Suprapubic skin (tissue), 4 donors: Measurements from ENCODE around the gene ADAP2. TPM values are rescaled to one million over a fixed set of nuclear protein-coding genes. Genes with fewer than 3 reads are reported as not detected.

ENCODE experiments used
- DNase-seq, 2 donors: peaks; one replicate each; pipeline ENCODE4 v3.0.0-alpha.2; 2019; ENCODE audit warnings: low spot score in 2 of 2
- H3K27ac ChIP-seq: fragments of 200-600 bp; sonication (generic); one replicate; pipeline ENCODE4 v1.5.1; 2019
- H3K27me3 ChIP-seq: fragments of 200-600 bp; sonication (generic); one replicate; pipeline ENCODE4 v1.5.1; 2019
- H3K36me3 ChIP-seq: fragments of 200-600 bp; sonication (generic); one replicate; pipeline ENCODE4 v1.5.1; 2019
- H3K4me1 ChIP-seq: fragments of 200-600 bp; sonication (generic); one replicate; pipeline ENCODE4 v1.5.1; 2019
- H3K4me3 ChIP-seq: fragments of 200-600 bp; sonication (generic); one replicate; pipeline ENCODE4 v1.5.1; 2019; ENCODE audit warnings: mild to moderate bottlenecking
- H3K9me3 ChIP-seq: fragments of 200-600 bp; sonication (generic); one replicate; pipeline ENCODE4 v1.5.1; 2019
- EP300 ChIP-seq: sonication (generic); formaldehyde crosslinking; IDR thresholded peaks from one replicate; pipeline ENCODE4 v1.6.1; 2017; ENCODE audit warnings: antibody characterized with exemption
- POLR2A ChIP-seq, 2 donors: fragments of 450-650 bp; IDR thresholded peaks; one replicate each; pipeline ENCODE4 v1.6.1; 2017; ENCODE audit warnings: antibody characterized with exemption in 2 of 2, mild to moderate bottlenecking in 2 of 2, moderate library complexity in 2 of 2
- POLR2AphosphoS5 ChIP-seq, 3 donors: sonication (generic); formaldehyde crosslinking; IDR thresholded peaks; one replicate each; pipeline ENCODE4 v1.6.1; 2017; ENCODE audit warnings: antibody characterized with exemption in 3 of 3
- WGBS: methylation state at CpG from one replicate; pipeline ENCODE4 v1.1.5; 2018; 5-methylcytosine and 5-hydroxymethylcytosine counted together
- total RNA-seq, 4 donors: library from RNA; depleted of rRNA; stranded (reverse); fragments of >200 nt; gene quantifications; one replicate each; pipeline ENCODE4 v1.1.0, GENCODE V29; 2016
- TF ChIP-seq, protein P1 (sequence below), 2 donors: fragments of 200-600 bp in 1 of 2; fragments of 450-650 bp in 1 of 2; sonication (generic) in 1 of 2; IDR thresholded peaks; one replicate each; pipeline ENCODE4 v1.5.1; 2016 to 2019; ENCODE audit warnings: antibody characterized with exemption in 2 of 2, mild to moderate bottlenecking in 1 of 2, moderate library complexity in 1 of 2

Gene ADAP2
- total RNA-seq, 4 donors from 2014 or later: 9.1 to 22.5 (median 17.7) TPM

DNA sequence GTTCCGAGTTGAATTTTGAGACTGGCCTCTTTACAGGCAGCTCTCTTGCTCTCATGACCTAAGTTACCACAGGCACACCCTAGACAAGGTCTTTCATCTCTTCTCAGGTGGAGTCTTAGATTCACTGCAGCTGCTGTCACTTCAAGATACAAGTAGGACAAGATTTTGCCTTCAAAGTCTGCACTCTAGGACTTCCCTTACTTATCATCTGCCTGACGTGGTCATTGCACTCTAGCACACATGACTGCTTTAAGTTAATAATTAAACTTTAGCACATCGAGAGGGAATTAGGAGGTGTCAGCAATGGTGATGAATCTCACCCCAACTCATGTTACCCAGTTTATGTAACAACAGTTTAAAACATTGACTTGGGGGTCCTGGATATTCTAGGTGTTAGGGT, 74.7 kb downstream of the ADAP2 start:
- no peak for DNase-seq
- Histone ChIP-seq H3K9me3 (no peaks in the 10 kb centered on the region), H3K36me3 (peaks cover 63% of the 10 kb centered on the region), H3K27ac (no peak overlapping the region), H3K4me3 (no peak overlapping the region), H3K4me1 (no peaks in the 10 kb centered on the region), H3K27me3 (no peaks in the 10 kb centered on the region)
- WGBS: 89% methylated on average over 3 of the region's 3 CpGs
- TF ChIP-seq EP300 (no peak), POLR2A (IDR thresholded peaks at IDR 0.05) (no peak), POLR2AphosphoS5 (IDR thresholded peaks at IDR 0.05) (no peak)
- TF ChIP-seq, protein P1, sequence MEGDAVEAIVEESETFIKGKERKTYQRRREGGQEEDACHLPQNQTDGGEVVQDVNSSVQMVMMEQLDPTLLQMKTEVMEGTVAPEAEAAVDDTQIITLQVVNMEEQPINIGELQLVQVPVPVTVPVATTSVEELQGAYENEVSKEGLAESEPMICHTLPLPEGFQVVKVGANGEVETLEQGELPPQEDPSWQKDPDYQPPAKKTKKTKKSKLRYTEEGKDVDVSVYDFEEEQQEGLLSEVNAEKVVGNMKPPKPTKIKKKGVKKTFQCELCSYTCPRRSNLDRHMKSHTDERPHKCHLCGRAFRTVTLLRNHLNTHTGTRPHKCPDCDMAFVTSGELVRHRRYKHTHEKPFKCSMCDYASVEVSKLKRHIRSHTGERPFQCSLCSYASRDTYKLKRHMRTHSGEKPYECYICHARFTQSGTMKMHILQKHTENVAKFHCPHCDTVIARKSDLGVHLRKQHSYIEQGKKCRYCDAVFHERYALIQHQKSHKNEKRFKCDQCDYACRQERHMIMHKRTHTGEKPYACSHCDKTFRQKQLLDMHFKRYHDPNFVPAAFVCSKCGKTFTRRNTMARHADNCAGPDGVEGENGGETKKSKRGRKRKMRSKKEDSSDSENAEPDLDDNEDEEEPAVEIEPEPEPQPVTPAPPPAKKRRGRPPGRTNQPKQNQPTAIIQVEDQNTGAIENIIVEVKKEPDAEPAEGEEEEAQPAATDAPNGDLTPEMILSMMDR (IDR thresholded peaks at IDR 0.05): no peak

DNA sequence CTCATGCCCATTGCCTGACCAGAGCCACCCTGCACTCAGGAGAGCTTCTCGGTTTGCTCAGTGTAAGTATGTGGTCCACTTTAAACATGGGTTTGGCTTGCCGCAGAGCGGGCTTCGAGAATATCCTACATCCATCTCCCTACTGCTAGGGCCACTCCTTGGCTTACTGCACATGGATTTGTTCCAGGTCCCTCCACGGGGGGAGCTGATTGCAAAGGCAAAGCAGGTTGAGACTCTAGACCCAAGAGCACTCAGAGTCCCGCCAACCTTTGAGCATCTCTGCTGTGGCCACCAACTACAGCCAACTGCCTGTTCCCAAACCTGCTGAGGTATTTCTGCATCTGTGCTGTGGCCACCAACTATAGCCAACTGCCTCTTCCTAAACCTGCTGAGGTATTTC, 75.5 kb downstream of the ADAP2 start:
- no peak for DNase-seq
- H3K27me3 ChIP-seq: no peaks in the 10 kb centered on the region
- WGBS: 88% methylated on average over 6 of the region's 6 CpGs
- H3K9me3 ChIP-seq: no peaks in the 10 kb centered on the region
- H3K4me1 ChIP-seq: no peaks in the 10 kb centered on the region
- peaks cover 69% of the 10 kb centered on the region for H3K36me3 ChIP-seq
- no peak overlapping the region for H3K4me3 ChIP-seq
- TF ChIP-seq POLR2A (IDR thresholded peaks at IDR 0.05): no peak
- no peak for TF ChIP-seq EP300
- no peak for TF ChIP-seq POLR2AphosphoS5 (IDR thresholded peaks at IDR 0.05)
- TF ChIP-seq, protein P1 (IDR thresholded peaks at IDR 0.05): no peak
- H3K27ac ChIP-seq: no peak overlapping the region

DNA sequence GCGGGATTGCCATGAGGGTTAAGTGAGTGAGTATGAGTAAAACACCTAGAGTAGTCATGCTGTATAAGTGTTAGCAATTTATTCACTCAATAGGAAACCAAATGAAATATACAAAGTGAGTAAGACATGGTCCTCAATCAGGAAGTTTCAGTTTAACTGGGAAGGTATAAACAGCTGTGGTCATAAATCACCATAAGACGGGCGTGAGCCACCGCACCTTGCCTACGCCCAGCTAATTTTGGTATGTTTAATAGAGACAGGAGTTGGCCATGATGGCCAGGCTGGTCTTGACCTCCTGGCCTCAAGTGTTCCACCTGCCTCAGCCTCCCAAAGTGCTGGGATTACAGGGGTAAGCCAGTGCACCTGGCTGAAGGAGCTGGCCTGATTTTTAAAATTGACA, 76.1 kb downstream of the ADAP2 start:
- Histone ChIP-seq H3K9me3 (no peaks in the 10 kb centered on the region), H3K4me1 (no peaks in the 10 kb centered on the region), H3K27me3 (no peaks in the 10 kb centered on the region), H3K36me3 (peaks cover 73% of the 10 kb centered on the region), H3K4me3 (no peak overlapping the region), H3K27ac (no peak overlapping the region)
- no peak for TF ChIP-seq POLR2AphosphoS5 (IDR thresholded peaks at IDR 0.05)
- no peak for TF ChIP-seq POLR2A (IDR thresholded peaks at IDR 0.05)
- TF ChIP-seq, protein P1 (IDR thresholded peaks at IDR 0.05): no peak
- no peak for TF ChIP-seq EP300
- WGBS: 91% methylated on average over 5 of the region's 5 CpGs
- no peak for DNase-seq

DNA sequence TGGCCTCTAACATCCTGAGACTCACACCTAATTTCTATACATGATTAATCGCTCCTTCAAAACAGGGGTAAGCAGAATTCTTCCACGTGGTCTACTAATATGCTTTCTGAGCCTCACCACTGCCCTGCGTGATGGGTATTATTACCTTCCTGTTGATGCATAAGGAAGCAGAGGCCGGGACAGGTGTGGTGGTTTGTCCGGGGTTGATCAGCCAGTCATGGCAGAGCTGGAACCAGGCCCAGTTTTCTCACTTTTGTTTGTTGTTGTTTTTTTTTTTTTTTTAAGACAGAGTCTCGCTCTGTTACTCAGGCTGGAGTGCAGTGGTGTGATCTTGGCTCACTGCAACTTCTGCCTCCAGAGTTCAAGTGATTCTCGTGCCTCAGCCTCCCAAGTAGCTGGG, 80.3 kb downstream of the ADAP2 start:
- Histone ChIP-seq H3K9me3 (no peaks in the 10 kb centered on the region), H3K27ac (no peak overlapping the region), H3K4me1 (no peaks in the 10 kb centered on the region), H3K4me3 (no peak overlapping the region), H3K27me3 (no peaks in the 10 kb centered on the region), H3K36me3 (peaks cover 60% of the 10 kb centered on the region)
- WGBS: 87% methylated on average over 7 of the region's 7 CpGs
- TF ChIP-seq, protein P1 (IDR thresholded peaks at IDR 0.05): no peak
- no peak for TF ChIP-seq EP300
- no peak for TF ChIP-seq POLR2A (IDR thresholded peaks at IDR 0.05)
- no peak for TF ChIP-seq POLR2AphosphoS5 (IDR thresholded peaks at IDR 0.05)
- no peak for DNase-seq

DNA sequence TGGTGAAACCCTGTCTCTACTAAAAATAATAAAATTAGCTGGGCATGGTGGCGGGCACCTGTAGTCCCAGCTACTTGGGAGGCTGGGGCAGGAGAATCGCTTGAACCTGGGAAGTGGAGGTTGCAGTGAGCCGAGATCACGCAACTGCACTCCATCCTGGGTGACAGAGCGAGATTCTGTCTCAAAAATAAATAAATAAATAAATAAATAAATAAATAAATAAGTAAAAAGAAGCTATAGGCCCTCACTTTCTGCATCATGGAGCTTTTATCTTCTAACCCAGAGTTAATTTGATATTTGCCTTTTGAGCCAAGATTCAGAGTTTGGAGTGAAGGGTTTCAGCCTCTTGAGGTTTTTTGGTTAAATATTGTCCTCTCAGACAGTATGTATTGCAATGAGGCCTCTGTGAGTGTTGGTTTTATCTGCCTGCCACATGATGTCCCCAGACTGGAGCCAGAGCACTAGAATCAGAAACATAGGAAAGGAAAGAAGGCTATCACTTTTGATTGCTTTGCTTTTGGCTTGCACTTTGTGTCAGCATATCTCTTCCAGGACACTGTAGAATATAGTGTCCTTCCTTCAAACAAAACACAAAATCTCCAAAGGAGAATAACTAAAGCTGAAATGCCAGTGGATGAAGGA, 81.6 kb downstream of the ADAP2 start:
- H3K27ac ChIP-seq: no peak overlapping the region
- no peak overlapping the region for H3K4me3 ChIP-seq
- no peaks in the 10 kb centered on the region for H3K9me3 ChIP-seq
- H3K4me1 ChIP-seq: peaks cover 7% of the 10 kb centered on the region
- no peaks in the 10 kb centered on the region for H3K27me3 ChIP-seq
- DNase-seq: no peak
- H3K36me3 ChIP-seq: peaks cover 47% of the 10 kb centered on the region
- WGBS: 96% methylated on average over 5 of the region's 5 CpGs
- TF ChIP-seq EP300: no peak
- no peak for TF ChIP-seq POLR2A (IDR thresholded peaks at IDR 0.05)
- TF ChIP-seq, protein P1 (IDR thresholded peaks at IDR 0.05): no peak
- no peak for TF ChIP-seq POLR2AphosphoS5 (IDR thresholded peaks at IDR 0.05)
